GM23338 (cell line): ENCODE results near the gene SLC2A9.

Source experiments
- CREB1 ChIP-seq: fragments of 250-450 bp; sonication (Bioruptor Pico); IDR thresholded peaks from 2 replicates; pipeline ENCODE4 v1.5.0; 2020; ENCODE audit warnings: low read depth, mild to moderate bottlenecking, moderate library complexity
- EZH2 ChIP-seq: fragments of 200-600 bp; sonication (generic); IDR thresholded peaks from one replicate; pipeline ENCODE4 v1.8.0; 2017; ENCODE audit warnings: antibody characterized with exemption, mild to moderate bottlenecking, low read depth; ENCODE audit not compliant: unreplicated experiment
- EZH2phosphoT487 ChIP-seq: fragments of 200-600 bp; sonication (generic); IDR thresholded peaks from one replicate; pipeline ENCODE4 v1.8.1; 2018; ENCODE audit warnings: antibody characterized with exemption; ENCODE audit not compliant: unreplicated experiment
- JUNB ChIP-seq: IDR thresholded peaks from one replicate; pipeline ENCODE4 v1.6.1; 2016; ENCODE audit warnings: antibody characterized with exemption; ENCODE audit not compliant: unreplicated experiment
- POLR2AphosphoS5 ChIP-seq: IDR thresholded peaks from 2 replicates; pipeline ENCODE4 v1.6.1; 2016; ENCODE audit warnings: antibody characterized with exemption, low read depth
- TF ChIP-seq, protein P1 (sequence below), 2 experiments: fragments of 200-600 bp in 1 of 2; sonication (generic) in 1 of 2; conservative IDR thresholded peaks; 2 replicates each; pipeline versions ENCODE4 v1.5.1 to v1.6.1; 2016 to 2017; ENCODE audit warnings: antibody characterized with exemption in 2 of 2, low read depth in 2 of 2, mild to moderate bottlenecking in 2 of 2, moderate library complexity in 1 of 2
- TF ChIP-seq, protein P2 (sequence below): fragments of 250-450 bp; sonication (Bioruptor Pico); IDR thresholded peaks from 2 replicates; pipeline ENCODE4 v1.5.0; 2020; ENCODE audit warnings: mild to moderate bottlenecking, moderate library complexity
- TF ChIP-seq, protein P3 (sequence below): IDR thresholded peaks from one replicate; pipeline ENCODE4 v1.6.1; 2018; ENCODE audit warnings: antibody characterized with exemption; ENCODE audit not compliant: unreplicated experiment

DNA sequence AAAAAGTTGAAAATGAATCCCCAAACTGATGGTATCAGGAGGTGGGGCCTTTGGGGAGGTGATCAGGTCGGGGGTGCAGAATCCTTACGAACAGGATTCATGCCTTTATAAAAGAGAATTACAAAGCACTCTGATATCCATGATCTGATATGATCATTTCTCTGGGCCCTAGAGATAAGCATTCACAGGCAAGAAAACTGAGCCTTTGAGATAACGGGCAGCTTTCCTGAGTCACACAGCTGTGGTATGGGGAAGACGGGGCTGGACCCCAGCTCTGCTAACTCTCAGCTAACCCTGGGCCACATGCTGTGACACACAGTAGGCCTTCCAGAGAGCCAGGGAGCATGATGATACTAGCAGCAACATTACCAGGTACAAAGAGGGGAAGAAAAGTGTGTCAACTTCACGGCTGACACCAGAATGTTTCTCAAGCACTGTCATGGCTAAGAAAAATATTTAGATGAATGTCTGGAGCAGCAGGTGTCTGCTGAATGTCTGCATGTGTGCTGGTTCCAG lies 85.1 kb downstream of the SLC2A9 start:
- no peak for TF ChIP-seq CREB1
- TF ChIP-seq, protein P1, sequence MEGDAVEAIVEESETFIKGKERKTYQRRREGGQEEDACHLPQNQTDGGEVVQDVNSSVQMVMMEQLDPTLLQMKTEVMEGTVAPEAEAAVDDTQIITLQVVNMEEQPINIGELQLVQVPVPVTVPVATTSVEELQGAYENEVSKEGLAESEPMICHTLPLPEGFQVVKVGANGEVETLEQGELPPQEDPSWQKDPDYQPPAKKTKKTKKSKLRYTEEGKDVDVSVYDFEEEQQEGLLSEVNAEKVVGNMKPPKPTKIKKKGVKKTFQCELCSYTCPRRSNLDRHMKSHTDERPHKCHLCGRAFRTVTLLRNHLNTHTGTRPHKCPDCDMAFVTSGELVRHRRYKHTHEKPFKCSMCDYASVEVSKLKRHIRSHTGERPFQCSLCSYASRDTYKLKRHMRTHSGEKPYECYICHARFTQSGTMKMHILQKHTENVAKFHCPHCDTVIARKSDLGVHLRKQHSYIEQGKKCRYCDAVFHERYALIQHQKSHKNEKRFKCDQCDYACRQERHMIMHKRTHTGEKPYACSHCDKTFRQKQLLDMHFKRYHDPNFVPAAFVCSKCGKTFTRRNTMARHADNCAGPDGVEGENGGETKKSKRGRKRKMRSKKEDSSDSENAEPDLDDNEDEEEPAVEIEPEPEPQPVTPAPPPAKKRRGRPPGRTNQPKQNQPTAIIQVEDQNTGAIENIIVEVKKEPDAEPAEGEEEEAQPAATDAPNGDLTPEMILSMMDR (conservative IDR thresholded peaks at IDR 0.05; ENCODE audit: low read depth in 2 of 2), result no peak
- no peak for TF ChIP-seq POLR2AphosphoS5
- TF ChIP-seq EZH2, result no peak
- TF ChIP-seq, protein P2, sequence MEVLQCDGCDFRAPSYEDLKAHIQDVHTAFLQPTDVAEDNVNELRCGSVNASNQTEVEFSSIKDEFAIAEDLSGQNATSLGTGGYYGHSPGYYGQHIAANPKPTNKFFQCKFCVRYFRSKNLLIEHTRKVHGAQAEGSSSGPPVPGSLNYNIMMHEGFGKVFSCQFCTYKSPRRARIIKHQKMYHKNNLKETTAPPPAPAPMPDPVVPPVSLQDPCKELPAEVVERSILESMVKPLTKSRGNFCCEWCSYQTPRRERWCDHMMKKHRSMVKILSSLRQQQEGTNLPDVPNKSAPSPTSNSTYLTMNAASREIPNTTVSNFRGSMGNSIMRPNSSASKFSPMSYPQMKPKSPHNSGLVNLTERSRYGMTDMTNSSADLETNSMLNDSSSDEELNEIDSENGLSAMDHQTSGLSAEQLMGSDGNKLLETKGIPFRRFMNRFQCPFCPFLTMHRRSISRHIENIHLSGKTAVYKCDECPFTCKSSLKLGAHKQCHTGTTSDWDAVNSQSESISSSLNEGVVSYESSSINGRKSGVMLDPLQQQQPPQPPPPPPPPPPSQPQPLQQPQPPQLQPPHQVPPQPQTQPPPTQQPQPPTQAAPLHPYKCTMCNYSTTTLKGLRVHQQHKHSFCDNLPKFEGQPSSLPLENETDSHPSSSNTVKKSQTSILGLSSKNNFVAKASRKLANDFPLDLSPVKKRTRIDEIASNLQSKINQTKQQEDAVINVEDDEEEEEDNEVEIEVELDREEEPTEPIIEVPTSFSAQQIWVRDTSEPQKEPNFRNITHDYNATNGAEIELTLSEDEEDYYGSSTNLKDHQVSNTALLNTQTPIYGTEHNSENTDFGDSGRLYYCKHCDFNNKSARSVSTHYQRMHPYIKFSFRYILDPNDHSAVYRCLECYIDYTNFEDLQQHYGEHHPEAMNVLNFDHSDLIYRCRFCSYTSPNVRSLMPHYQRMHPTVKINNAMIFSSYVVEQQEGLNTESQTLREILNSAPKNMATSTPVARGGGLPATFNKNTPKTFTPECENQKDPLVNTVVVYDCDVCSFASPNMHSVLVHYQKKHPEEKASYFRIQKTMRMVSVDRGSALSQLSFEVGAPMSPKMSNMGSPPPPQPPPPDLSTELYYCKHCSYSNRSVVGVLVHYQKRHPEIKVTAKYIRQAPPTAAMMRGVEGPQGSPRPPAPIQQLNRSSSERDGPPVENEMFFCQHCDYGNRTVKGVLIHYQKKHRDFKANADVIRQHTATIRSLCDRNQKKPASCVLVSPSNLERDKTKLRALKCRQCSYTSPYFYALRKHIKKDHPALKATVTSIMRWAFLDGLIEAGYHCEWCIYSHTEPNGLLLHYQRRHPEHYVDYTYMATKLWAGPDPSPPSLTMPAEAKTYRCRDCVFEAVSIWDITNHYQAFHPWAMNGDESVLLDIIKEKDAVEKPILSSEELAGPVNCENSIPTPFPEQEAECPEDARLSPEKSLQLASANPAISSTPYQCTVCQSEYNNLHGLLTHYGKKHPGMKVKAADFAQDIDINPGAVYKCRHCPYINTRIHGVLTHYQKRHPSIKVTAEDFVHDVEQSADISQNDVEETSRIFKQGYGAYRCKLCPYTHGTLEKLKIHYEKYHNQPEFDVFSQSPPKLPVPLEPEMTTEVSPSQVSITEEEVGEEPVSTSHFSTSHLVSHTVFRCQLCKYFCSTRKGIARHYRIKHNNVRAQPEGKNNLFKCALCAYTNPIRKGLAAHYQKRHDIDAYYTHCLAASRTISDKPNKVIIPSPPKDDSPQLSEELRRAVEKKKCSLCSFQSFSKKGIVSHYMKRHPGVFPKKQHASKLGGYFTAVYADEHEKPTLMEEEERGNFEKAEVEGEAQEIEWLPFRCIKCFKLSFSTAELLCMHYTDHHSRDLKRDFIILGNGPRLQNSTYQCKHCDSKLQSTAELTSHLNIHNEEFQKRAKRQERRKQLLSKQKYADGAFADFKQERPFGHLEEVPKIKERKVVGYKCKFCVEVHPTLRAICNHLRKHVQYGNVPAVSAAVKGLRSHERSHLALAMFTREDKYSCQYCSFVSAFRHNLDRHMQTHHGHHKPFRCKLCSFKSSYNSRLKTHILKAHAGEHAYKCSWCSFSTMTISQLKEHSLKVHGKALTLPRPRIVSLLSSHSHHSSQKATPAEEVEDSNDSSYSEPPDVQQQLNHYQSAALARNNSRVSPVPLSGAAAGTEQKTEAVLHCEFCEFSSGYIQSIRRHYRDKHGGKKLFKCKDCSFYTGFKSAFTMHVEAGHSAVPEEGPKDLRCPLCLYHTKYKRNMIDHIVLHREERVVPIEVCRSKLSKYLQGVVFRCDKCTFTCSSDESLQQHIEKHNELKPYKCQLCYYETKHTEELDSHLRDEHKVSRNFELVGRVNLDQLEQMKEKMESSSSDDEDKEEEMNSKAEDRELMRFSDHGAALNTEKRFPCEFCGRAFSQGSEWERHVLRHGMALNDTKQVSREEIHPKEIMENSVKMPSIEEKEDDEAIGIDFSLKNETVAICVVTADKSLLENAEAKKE (CRISPR knock-in tag), result no peak
- TF ChIP-seq, protein P3, sequence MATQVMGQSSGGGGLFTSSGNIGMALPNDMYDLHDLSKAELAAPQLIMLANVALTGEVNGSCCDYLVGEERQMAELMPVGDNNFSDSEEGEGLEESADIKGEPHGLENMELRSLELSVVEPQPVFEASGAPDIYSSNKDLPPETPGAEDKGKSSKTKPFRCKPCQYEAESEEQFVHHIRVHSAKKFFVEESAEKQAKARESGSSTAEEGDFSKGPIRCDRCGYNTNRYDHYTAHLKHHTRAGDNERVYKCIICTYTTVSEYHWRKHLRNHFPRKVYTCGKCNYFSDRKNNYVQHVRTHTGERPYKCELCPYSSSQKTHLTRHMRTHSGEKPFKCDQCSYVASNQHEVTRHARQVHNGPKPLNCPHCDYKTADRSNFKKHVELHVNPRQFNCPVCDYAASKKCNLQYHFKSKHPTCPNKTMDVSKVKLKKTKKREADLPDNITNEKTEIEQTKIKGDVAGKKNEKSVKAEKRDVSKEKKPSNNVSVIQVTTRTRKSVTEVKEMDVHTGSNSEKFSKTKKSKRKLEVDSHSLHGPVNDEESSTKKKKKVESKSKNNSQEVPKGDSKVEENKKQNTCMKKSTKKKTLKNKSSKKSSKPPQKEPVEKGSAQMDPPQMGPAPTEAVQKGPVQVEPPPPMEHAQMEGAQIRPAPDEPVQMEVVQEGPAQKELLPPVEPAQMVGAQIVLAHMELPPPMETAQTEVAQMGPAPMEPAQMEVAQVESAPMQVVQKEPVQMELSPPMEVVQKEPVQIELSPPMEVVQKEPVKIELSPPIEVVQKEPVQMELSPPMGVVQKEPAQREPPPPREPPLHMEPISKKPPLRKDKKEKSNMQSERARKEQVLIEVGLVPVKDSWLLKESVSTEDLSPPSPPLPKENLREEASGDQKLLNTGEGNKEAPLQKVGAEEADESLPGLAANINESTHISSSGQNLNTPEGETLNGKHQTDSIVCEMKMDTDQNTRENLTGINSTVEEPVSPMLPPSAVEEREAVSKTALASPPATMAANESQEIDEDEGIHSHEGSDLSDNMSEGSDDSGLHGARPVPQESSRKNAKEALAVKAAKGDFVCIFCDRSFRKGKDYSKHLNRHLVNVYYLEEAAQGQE, result no peak
- TF ChIP-seq JUNB, result no peak
- no peak for TF ChIP-seq EZH2phosphoT487
